Bronchial epithelial cell (primary cell): ENCODE results near the gene GSTM4. TPM values are rescaled to one million over a fixed set of nuclear protein-coding genes. Genes with fewer than 3 reads are reported as not detected.
"Not testable (repeated sequence)": the region's sequence is repeated elsewhere in the genome, so short reads cannot be mapped to it uniquely, and the experiment has no call there.

Source experiments
- DNase-seq: peaks from one replicate; pipeline ENCODE4 v3.0.0-alpha.2; 2010; ENCODE audit warnings: low read depth
- FAIRE-seq: peaks from 2 replicates; lab custom pipeline; 2011; peaks lifted over from hg19 to GRCh38; lab: Jason Lieb, UNC
- H3K27me3 ChIP-seq: 2 replicates; pipeline ENCODE4 v1.5.1; 2011; ENCODE audit warnings: low read length; ENCODE audit not compliant: control insufficient read depth, insufficient read depth
- H3K36me3 ChIP-seq: 2 replicates; pipeline ENCODE4 v1.5.1; 2011; ENCODE audit warnings: low read length; ENCODE audit not compliant: control insufficient read depth, insufficient read depth
- H3K4me3 ChIP-seq: 2 replicates; pipeline ENCODE4 v1.5.1; 2011; ENCODE audit warnings: mild to moderate bottlenecking, low read depth, low read length, control low read depth
- CTCF ChIP-seq: IDR thresholded peaks from 2 replicates; pipeline ENCODE4 v1.5.1; 2011; ENCODE audit warnings: mild to moderate bottlenecking, moderate library complexity, low read length, control low read depth, inconsistent platforms; ENCODE audit not compliant: insufficient read depth, severe bottlenecking
- total RNA-seq: library from RNA; depleted of rRNA; stranded (reverse); fragments of >200 nt; gene quantifications from 2 replicates; pipeline ENCODE4 v1.2.1, GENCODE V29; 2014

GSTM4 gene
- total RNA-seq, 1 donor from 2014 or later, result 0.53 TPM

- H3K27me3 ChIP-seq, result no peaks in the 10 kb centered on the region
- TF ChIP-seq CTCF, result no peak
- no peak for DNase-seq
- H3K4me3 ChIP-seq, result no peak overlapping the region
- FAIRE-seq, result no peak
- H3K36me3 ChIP-seq, result no peaks in the 10 kb centered on the region
Observed at GRCh38 chr1:109657970-109658369, 2.1 kb downstream of the GSTM4 start.

GRCh38 chr1:109658533-109659042, 2.7 kb downstream of the GSTM4 start:
- Histone ChIP-seq H3K36me3 (no peaks in the 10 kb centered on the region), H3K4me3 (no peak overlapping the region), H3K27me3 (no peaks in the 10 kb centered on the region)
- TF ChIP-seq CTCF, result no peak
- FAIRE-seq (no peak), DNase-seq (no peak)

GRCh38 chr1:109659145-109659544, 3.2 kb downstream of the GSTM4 start:
- Histone ChIP-seq H3K36me3 (no peaks in the 10 kb centered on the region), H3K27me3 (no peaks in the 10 kb centered on the region), H3K4me3 (no peak overlapping the region)
- no peak for TF ChIP-seq CTCF
- FAIRE-seq (no peak), DNase-seq (no peak)

GRCh38 chr1:109659997-109660690, 4.2 kb downstream of the GSTM4 start:
- TF ChIP-seq CTCF, result no peak
- DNase-seq, result no peak
- Histone ChIP-seq H3K36me3 (no peaks in the 10 kb centered on the region), H3K4me3 (no peak overlapping the region), H3K27me3 (no peaks in the 10 kb centered on the region)
- no peak for FAIRE-seq

- not testable (repeated sequence) for DNase-seq, H3K36me3 ChIP-seq, FAIRE-seq, H3K27me3 ChIP-seq, H3K4me3 ChIP-seq
Observed at GRCh38 chr1:109660691-109661026, 4.8 kb downstream of the GSTM4 start.

GRCh38 chr1:109661391-109661790, 5.5 kb downstream of the GSTM4 start:
- DNase-seq, result no peak
- TF ChIP-seq CTCF, result no peak
- Histone ChIP-seq H3K4me3 (no peak overlapping the region), H3K27me3 (no peaks in the 10 kb centered on the region), H3K36me3 (no peaks in the 10 kb centered on the region)
- FAIRE-seq, result no peak
